ENCODE measurements around the gene MRPL48. TPM values are rescaled to one million over a fixed set of nuclear protein-coding genes. Genes with fewer than 3 reads are reported as not detected.
"Not testable (repeated sequence)": the region's sequence is repeated elsewhere in the genome, so short reads cannot be mapped to it uniquely, and the experiment has no call there.

The MRPL48 gene
- 10.0 TPM for total RNA-seq

DNA sequence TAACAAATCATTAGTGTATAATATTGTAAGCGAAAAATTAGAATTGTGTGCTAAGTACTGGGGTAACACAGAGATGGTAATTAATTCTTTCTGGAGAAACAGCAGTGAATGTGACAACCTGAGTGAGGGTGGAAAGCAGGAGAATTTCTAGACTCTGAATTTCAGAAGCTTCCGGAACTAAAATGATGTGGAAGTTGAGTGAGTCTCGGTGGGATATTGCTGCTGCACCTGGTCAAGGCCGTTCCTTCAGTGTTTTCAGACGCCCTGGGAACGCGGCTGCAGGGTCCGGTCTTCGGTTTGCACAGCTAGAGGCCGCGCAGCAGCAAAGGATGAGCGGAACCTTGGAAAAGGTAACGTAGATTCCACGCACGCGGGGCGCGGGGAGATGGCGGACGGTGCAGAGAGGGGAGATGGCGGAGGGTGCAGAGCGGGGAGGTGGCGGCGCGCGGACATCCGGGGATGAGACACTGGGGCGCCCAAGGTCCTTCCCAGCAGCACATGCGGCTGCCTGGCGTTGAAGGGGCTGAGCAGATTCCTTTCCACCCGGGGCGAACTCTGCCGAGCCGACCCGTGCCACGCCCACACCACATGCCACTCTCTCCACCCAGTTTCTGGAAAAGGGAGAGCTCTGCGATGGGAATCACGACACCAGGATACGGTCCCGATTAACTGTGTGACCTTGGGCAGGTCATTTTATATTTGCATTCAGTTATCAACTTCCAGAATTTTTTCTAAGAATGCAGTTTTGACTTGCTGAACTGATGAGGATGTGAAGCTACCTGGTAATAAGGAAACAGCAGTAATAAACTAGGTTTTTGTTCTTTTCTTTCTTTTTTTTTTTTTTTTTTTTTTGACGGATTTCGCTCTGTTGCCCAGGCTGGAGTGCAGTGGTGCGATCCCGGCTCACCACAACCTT, at the start of gene MRPL48:
Gene MRPL48, plus strand, starts transcription at position 232 of the 916 bp plus-strand sequence. Its CDS starts 98 bp downstream, at position 330.
- DNase-seq (ENCODE audit: low read depth in 2 of 3, low spot score in 2 of 3) = peak; percentile 80 to 88 (median 88)

GRCh38 chr11:73743045-73743444, 44.6 kb upstream of the MRPL48 start:
- DNase-seq (ENCODE audit: low read depth in 2 of 3, low spot score in 2 of 3) = no peak

- no peak for DNase-seq (ENCODE audit: low read depth in 2 of 3, low spot score in 2 of 3)
Measured at GRCh38 chr11:73746701-73747100, 41.0 kb upstream of the MRPL48 start.

GRCh38 chr11:73747762-73748161, 39.9 kb upstream of the MRPL48 start:
- no peak for DNase-seq (ENCODE audit: low read depth in 2 of 3, low spot score in 2 of 3)

DNA sequence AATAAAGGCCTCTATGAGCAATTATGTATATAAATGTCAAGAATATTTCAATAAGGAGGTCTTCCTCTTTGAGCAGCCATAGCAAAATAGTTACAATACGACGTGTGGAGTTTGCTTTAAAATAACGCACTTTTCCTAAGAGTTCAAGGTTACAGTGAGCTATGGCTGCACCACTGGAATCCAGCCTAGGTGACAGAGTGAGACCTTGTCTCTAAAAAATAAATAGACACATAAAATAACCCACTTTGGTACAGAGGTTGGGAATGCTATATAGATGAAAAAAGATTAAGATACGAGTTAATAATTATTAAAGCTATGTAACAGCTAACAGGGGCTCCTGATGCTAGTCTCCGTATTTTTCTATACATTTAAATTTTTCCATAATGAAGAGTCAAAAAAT, 39.4 kb upstream of the MRPL48 start:
- no peak for DNase-seq (ENCODE audit: low read depth in 2 of 3, low spot score in 2 of 3)

- DNase-seq (ENCODE audit: low read depth in 2 of 3, low spot score in 2 of 3) = no peak
Measured at GRCh38 chr11:73749118-73749517, 38.6 kb upstream of the MRPL48 start.

GRCh38 chr11:73750228-73750627, 37.4 kb upstream of the MRPL48 start:
- DNase-seq (ENCODE audit: low read depth in 2 of 3, low spot score in 2 of 3) = peak in 2 of 3 donors; percentile 6 to 26

DNA sequence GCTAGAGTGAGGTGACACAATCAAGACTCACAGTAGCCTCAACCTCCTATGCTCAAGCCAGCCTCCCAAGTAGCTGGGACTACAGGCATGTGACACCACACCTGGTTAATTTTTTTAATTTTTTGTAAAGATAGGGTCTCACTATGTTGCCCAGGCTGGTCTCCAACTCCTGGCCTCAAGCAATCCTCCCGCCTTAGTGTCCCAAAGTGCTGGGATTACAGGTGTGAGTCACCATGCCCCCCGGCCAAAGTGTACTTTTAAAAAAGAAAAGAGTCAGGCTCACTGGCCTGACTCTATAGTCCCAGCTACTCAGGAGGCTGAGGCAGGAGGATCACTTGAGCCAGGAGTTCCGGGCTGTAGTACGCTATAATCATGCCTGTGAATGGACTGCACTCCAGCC, 36.8 kb upstream of the MRPL48 start:
- DNase-seq (ENCODE audit: low read depth in 2 of 3, low spot score in 2 of 3) = not testable (repeated sequence)

- no peak for DNase-seq (ENCODE audit: low read depth in 2 of 3, low spot score in 2 of 3)
Measured at GRCh38 chr11:73752216-73752867, 35.3 kb upstream of the MRPL48 start.

GRCh38 chr11:73752903-73753302, 34.8 kb upstream of the MRPL48 start:
- DNase-seq (ENCODE audit: low read depth in 2 of 3, low spot score in 2 of 3) = no peak

DNA sequence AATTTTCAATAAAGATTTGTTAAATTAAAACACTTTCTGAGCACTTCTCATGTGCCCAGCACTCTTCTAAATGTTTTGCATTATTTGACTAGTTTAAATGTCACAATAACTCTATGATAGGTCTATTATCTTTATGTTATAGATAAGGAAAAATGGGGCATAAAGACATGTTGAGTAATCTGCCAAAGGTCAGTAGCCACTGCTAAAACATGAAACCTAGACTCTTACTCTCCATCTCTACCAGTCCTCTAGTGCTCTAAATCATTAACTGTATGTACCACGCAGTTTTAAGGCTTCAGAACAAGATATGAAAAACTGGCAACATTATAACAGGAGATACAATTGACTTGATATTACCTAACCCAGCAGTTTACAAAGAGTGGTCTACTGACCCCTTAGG, 33.7 kb upstream of the MRPL48 start:
- DNase-seq (ENCODE audit: low read depth in 2 of 3, low spot score in 2 of 3) = no peak

- no peak for DNase-seq (ENCODE audit: low read depth in 2 of 3, low spot score in 2 of 3)
Measured at GRCh38 chr11:73755670-73756069, 32.0 kb upstream of the MRPL48 start.

GRCh38 chr11:73757598-73757997, 30.1 kb upstream of the MRPL48 start:
- DNase-seq (ENCODE audit: low read depth in 2 of 3, low spot score in 2 of 3) = no peak

- DNase-seq (ENCODE audit: low read depth in 2 of 3, low spot score in 2 of 3) = no peak
Measured at GRCh38 chr11:73758451-73758850, 29.2 kb upstream of the MRPL48 start.

DNA sequence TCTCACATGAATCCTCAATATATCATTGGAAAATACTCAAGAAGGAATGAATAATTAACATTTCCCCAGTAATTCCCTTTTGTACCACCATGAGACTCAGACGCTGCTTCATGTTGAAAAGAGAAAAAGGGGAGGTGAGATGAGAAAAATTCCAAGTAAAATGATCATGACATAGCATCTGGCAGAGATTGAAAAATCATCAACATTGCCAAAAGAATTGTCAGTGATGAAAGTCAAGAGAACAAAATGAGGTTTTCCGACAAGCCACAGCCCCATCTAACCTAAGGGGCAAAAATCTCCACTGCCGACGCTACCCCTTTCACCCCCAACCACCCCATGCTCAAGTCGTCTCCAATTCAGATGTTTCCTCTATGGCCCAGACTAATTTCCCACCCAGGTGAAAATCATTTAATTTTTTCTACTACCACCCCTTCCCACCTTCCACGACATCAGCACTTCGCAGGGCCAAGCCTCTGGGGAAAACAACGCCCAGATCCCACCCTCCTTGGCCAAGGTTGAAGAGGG, 28.0 kb upstream of the MRPL48 start:
- DNase-seq (ENCODE audit: low read depth in 2 of 3, low spot score in 2 of 3) = peak in 2 of 3 donors; percentile 13 to 21

GRCh38 chr11:73760135-73760678, 27.5 kb upstream of the MRPL48 start:
- peak in 2 of 3 donors; percentile 3 to 17 for DNase-seq (ENCODE audit: low read depth in 2 of 3, low spot score in 2 of 3)

DNA sequence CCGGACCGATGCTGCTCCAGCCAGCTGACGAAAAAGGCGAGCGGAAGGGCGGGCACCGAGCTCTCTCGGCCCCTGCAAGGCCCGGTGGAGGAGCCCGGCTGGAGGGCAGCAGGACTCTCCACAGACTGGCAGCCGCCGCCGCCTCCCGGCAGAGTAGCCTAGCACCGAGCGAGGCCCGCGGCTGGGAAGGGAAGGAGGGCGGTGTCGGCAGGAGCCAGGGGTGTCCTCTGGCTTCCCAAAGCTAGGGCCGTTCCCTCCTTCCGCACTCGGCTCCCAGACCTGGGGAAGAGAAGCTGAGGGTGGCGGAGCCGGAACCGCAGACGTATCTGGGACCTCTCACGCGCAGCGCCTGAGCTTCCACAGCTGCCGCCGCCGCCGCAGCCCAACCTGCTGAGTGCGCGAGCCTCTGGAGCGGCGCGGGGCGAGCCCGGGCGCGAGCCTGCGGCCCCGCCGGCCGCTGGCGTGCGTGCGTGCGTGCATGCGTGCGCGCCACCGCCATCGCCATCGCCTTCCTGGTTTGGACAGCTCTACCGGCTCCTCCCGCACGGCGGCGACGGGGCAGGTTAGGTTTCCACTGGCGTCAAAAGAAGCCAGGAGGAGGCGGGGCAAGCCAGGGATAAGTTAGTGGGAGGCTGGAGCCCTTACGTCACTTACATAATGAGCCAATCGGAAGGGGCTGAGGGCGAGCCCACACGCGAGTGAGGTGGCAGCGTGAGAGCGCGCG, 26.8 kb upstream of the MRPL48 start, which contains the start of gene RAB6A:
Gene RAB6A, minus strand, starts transcription at position 396 of the 724 bp plus-strand sequence. CDS start 439 bp downstream, outside the sequence.
- peak; percentile 96 to 100 (median 100) for DNase-seq (ENCODE audit: low read depth in 2 of 3, low spot score in 2 of 3)

DNA sequence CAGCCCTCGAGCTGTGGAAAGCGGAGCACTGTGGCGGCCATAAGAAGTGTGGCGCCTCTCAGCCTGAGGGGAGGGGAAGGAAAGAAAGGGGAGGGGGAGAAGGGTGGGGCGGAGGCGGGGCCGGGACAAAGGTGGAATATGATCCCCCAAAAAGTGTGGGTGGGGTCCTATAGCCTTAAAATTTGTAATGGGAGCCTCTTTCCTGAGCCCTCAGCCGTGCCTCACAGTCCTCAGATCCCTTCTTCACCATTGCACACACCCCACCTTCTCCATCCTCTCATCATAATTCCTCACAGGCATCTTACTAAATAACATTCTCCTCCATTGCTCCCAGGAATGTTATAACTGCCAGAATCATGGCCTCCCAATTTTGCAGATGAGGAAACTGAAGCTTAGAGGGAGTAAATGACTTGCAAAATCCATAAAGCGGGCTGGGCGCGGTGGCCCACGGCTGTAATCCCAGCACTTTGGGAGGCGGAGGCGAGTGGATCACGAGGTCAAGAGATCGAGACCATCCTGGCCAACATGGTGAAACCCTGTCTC, 26.2 kb upstream of the MRPL48 start:
- no peak for DNase-seq (ENCODE audit: low read depth in 2 of 3, low spot score in 2 of 3)

- DNase-seq (ENCODE audit: low read depth in 2 of 3, low spot score in 2 of 3) = no peak
Measured at GRCh38 chr11:73762732-73763131, 24.9 kb upstream of the MRPL48 start.

- DNase-seq (ENCODE audit: low read depth in 2 of 3, low spot score in 2 of 3) = no peak
Measured at GRCh38 chr11:73766763-73767162, 20.9 kb upstream of the MRPL48 start.
